ENCODE measurements around the gene MYO1C.

- TF ChIP-seq CTCF (IDR thresholded peaks at IDR 0.05 in 4 of 5, conservative IDR thresholded peaks at IDR 0.05 in 1 of 5) (no peak), POLR2A (IDR thresholded peaks at IDR 0.05) (no peak)
Measured at GRCh38 chr17:1498233-1498632, 5.7 kb upstream of the MYO1C start.

Measured in gastrocnemius medialis (tissue), 4 donors.